NCI-H2196 treated with DMSO at 0.1 percent for 48 hours (cell line): ENCODE measurements around the gene BTBD9.

ENCODE experiments used
- DNase-seq: peaks from one replicate; lab custom pipeline; 2025; ENCODE audit not compliant: unreplicated experiment; lab: John Stamatoyannopoulos, UW

The BTBD9 gene

DNA sequence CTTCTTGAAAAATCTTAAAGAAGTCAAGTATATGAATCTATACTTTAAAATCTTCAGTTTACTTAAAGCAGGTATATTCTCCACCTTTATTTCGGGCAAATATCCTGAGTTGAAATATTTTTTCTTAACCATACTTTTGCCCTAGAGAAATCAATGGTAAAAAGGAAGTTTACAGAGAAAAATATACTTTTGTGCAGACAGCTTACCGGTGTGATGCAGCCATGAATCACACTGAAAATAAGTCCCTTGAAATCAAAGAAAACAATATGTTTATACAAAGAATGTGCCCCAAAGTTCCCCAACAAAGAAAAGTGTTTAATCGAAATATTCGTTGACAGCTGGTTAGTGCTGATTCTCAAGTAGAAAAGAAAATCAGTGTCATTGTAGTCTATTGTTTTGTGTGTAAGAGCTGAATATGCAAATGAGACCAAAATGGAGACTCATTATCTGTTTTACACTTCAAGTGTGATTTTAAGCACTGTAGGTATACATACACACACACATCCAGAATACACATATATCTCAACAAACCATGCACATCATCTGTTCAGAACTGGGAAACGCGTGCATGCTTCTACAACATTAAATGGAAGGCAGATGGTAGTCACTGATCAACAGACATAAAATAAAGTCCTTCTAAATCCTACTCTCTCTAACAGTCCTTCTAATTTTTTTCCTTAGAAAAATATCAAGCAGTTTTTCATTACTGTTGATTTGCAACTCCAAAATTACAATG lies 73.3 kb downstream of the BTBD9 start:
- no peak for DNase-seq

DNA sequence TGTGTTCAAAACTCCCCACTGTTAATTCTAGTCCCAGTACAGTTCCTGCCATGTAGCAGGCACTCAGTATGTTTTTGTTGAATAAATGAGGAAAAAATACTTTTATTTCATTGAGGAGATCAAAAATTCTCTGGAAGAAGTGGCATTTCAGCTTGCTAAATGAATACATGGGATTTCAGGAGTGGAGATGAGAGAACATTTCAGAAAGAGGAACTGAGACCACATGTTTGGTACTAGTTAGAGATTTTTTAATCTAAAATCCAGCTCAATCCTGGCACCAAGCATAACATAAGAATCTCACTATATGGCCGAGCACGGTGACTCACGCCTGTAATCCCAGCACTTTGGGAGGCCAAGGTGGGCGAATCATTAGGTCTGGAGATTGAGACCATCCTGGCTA lies 75.4 kb downstream of the BTBD9 start:
- no peak for DNase-seq

DNA sequence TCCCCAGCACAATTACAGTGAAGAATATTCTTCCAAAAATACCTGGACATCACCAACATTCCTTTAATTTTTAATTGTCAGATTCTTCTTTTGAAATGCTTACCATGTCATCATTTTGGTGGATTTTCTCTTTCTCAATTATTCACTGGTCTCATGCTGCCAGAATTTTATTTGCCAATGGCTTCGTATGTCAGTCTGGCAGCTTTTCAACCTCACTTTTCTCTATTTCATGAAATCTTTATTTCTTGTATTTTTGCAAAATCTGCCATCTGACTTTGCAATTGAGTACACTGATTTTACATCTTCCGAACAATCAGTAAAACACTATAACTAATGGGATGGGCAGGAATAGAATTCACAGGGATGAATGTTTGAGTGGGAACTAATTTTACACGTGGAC lies 84.1 kb downstream of the BTBD9 start:
- no peak for DNase-seq

DNA sequence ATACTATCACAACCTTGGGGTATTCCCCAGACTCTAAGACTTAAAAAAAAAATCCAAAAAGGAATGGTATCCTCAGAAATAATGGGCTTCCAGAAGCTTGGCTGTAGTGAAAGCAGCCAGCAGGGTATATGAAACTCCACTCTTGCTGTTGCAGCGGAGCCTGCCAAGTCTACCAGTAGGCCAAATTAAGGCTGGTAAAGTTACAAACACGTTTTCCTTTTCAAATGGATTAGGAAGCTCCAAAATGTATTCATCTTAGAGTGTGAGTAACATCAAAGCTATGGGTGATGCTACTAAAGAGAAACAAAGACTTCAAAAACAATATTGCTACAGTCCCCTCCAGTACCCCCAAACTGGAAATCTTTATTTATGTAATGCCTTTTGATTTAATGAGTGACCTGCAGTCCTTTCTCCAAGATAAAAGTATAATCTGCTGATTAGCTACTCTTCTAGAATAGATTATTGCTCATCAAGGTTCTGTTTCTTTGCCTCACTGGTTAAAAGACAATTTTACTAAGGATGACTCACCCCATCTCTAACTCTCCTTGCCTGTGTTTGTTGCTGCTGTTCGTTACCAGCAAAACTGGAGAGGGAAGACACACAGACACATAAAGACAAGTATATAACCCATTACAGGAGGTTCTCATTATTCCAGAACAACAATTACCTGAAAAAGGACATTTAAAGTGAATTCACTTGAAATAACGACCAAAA lies 84.9 kb downstream of the BTBD9 start:
- DNase-seq, result no peak

DNA sequence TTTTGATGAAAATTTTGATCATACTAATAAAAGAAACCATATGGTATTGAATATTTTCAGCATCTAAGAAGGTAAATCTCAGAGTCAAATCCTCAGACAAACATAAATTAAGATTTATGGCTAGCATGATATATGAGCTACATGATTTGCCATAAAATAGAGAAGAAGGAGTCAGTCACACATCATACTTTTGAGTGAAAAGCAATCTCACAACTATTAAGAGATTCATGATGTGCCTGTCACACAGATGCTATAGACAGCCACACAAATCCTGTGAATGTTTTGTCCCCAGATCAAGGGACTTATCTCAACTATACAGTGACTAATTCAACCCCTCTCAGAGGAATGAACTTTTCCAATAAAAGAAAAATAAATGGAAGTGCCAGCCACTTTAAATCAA lies 85.7 kb downstream of the BTBD9 start:
- DNase-seq, result no peak

DNA sequence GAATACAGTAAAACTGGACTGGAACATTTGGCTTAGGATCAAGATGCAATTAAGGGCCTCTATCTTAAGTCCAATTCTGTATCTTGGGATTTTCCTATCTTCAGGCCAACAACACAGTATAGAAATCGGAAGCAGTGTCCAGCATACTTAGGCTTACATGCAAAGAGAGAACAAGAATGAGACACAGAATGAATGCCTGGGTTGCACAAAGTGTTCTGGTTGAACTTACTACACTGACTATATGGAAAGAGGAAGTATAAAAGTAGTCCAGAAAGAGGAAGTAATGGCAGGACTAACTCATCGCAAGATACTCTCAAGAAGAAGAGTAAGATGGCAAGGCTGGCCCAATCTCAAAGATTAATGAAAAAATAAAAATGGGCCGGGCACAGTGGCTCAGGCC lies 87.6 kb downstream of the BTBD9 start:
- no peak for DNase-seq

DNA sequence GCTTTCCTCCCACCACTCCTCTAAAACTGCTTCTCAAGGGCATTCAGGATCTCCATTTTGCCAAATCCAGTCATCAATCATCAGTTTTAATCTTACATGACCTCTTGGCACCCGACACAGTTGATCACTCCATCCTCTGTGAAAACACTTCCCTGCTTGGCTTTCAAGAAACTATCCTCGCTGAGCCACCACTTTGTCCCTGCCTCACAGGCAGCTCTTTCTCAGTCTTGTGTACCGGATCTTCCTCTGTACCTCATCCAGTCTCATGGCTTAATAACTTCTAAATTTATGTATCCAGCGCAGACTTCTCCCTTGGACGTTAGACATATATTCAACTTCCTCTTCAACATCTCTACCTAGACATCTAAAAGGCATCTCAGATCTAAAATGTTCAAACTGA lies 89.9 kb downstream of the BTBD9 start:
- no peak for DNase-seq

DNA sequence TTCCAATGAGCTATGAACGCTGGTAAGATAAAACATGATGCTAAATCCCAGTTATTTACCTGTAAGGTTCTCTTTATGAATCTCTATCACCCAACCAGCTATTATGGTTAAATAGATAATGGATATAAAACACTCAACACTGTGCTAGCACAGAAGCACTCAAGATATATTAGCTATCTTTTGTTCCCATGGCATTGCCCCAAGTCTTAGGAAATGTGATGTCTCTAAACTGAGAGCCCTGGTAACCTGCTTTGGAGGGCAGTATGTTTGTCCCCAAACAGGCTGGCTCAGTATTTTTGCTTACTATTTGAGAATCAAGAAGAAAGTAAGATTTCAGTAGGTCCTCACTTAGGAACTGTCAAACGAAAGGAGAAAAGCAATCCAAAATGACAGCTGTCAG lies 90.5 kb downstream of the BTBD9 start:
- no peak for DNase-seq

DNA sequence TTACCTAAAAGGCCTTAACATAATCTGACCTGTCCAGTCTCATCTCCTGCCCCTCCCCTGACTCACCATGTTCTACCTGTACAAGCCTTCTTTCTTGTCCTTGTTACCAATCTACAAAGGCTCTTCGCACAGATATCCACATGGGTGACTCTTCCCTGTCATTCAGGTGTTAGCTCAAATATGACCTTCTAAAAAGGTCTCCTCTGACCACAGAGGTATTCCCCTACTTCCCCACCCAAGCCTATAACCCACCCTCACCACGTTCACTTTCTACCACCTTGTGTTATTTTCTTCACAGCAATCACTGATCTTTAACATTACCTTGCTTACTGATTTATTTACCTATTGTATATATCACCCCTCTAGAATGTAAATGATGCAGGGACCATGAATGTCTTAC lies 96.7 kb downstream of the BTBD9 start:
- no peak for DNase-seq

DNA sequence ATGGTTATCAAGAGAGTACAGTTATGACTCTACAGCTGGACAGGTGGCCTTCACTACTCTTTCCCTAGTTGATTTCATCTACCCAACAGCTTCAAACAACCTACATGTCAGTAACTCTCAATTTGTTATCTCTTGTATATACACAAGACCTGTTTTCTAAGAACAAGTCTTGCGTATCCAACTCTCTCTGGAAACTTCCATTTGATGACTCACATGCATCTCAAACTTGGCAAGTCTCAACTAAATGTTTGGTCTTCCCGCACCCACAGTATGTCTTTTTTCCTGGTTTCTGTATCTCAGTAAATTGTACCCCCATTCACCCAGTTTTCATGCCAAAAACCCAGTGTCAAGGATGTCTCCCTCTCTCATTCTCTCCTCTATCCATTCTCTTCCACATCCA lies 97.7 kb downstream of the BTBD9 start:
- no peak for DNase-seq

DNA sequence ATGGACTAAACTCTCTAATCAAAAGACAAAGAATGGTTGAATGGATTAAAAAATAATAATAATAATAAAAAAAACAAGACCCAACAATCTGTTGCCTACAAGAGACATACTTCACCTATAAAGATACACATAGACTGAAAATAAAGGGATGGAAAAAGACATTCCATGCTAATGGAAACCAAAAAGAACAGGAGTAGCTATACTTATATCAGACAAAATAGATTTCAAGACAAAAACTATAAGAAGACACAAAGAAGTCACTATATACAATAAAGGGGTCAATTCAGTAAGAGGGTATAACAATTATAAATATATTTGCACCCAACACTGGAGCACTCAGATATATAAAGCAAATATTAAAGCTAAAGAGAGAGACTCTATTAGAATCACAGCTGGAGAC lies 106.7 kb downstream of the BTBD9 start:
- no peak for DNase-seq

DNA sequence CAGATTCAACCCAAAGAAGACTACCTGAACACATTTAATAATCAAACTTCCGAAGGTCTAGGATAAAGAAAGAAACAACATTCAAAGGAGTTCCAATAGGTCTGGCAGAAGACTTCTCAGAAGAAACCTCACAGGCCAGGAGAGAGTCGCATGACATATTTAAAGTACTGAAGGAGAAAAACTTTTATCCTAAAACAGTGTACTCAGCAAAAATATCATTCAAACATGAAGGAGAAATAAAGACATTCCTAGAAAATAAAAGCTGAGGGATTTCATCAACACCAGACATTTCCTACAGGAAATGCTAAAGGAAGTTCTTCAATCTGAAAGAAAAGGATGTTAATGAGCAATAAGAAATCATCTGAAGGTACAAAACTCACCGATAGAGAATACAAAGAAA lies 108.6 kb downstream of the BTBD9 start:
- DNase-seq, result no peak

DNA sequence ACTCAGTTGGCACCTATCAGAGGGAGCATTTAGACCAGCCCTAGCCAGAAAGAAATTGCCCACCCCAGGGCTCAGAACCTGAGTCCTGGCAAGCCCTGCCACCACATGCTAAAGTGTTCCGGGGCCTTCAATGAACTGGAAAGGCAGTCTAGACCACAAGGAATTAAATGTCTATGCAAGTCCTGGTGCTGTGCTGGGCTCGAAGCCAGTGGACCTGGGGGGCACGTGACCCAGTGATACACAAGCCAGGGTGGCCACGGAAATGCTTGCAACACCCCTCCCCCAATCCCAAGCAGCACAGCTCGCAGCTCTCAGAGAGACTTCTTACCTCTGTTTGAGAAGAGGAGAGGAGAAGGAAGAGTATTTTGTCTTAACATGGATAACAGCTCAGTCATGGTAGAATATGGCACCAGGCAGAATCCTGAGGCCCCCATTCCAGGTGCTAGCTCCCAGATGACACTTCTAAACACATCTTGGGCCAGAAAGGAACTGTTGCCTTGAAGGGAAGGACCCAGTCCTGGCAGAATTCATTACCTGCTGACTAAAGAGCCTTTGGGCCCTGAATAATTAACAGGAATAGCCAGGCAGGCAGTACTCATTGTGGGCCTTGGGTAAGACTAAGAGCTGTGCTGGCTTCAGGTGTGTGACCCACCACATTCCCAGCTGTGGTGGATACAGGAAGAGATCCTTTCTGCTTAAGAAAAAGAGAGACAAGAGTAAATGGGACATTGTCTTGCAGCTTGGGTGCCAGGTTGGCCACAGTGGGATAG lies 111.3 kb downstream of the BTBD9 start:
- DNase-seq, result no peak

DNA sequence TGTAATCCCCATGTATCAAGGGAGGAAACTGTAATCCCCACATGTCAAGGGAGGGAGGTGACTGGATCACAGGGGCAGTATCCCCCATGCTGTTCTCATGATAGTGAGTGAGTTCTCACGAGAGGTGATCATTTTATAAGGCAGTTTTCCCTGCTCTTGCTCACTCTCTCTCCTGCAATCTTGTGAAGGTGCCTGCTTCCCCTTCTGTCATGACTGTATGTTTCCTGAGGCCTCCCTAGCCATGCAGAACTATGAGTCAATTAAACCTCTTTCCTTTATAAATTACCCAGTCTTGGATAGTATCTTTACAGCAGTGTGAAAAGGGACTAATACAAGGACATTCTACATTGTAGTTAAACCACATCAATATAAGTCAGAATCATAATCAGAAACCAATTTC lies 112.4 kb downstream of the BTBD9 start:
- DNase-seq, result no peak

DNA sequence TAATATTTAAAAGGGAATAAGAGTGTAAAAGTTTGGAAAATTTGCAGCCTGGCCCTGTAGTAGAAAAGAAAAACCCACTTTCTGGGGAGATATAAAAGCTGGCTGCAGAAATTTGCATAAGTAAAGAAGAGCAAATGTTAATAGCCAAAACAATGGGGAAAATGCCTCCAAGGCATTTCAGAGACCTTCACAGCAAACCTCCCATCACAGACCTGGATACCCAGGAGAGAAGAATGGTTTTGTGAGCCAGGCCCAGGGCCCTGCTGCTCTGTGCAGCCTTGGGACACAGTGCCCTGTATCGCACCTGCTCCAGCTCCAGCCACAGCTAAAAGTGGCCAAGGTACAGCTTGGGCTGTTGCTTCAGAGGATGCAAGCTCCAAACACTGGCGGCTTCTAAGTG lies 113.8 kb downstream of the BTBD9 start:
- DNase-seq, result no peak

DNA sequence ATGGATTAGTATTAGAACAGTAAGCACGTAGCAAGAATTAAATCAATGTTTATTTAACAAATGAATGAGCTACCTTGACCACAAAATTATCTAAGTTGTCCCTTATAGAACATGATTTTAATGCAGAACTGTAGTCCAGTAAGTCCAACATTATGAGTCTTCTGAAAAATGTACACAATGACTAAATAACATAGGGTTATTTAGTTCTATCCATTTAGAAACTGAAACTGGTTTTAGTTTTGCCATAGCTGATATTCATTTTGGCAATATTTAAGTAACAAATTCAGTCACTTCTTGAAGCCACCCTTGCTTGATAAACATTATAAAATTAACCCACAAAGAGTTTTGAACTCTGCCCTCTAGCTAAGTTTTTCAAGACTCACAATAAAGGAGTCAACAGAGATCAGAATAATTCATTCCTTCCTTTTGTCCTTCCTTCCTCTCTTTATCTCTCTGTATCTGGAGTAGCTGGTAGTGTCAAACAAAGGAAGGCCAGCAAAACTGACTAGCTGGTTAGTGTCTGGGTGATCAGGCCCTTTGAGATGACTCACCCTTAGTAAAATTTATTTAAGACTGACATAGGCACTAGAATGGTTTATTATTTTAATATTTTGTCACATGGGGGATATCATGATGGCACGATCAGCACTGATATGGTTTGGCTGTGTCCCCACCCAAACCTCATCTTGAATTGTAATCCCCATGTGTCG lies 115.1 kb downstream of the BTBD9 start:
- no peak for DNase-seq

DNA sequence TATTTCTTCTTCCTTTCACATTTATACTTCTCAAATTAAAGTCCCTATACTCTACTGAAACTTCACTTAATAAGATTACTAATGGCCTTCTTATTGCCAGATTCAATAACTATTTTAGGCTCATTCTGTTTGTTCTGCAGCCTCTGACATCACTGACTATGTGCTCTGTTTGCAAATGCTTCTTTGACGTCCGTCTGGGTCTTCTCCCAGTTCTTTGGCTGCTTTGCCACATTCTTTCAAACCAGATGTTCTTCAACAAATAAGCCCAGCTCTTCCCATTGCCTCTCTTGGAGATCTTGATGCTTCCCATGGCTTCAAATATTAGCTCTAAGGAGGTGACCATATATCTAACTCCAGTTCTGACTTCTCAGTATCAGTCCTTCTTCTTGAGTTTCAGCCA lies 117.4 kb downstream of the BTBD9 start:
- no peak for DNase-seq

DNA sequence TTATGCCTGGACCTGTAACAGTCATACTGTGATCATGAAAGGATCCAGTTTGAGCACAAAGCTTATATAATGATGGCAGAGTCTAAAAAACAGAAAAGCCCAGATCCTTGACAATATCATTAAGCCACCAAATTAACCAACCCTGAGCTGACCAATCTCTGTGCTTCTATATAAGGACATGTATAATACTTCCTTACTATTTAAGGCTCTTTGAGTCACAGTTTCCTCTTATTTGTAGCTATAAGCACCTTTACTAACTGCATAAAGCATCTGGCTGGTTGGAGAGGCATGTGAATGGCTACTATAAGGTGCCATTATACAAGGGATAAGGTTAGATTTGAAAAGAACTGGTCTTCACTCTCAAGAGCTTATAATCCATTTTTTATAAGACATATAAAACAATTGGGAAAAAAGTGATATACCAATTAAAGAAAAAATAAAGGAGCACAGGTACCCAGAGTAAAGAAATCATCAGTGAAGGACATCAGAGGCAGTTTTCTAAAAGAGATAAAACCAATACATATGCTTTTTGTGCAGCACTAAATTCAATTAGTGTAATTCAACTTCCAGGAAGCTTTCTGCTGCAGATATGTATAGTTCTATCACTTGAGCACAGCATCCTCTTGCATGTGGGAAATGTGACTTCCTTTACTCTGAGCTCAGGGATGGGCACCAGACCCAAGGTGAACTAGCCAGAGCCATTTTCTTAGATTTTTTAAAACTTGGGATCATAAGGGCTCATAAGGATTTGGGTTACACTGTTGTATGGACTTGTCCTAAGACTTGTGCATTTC lies 121.0 kb downstream of the BTBD9 start:
- no peak for DNase-seq

DNA sequence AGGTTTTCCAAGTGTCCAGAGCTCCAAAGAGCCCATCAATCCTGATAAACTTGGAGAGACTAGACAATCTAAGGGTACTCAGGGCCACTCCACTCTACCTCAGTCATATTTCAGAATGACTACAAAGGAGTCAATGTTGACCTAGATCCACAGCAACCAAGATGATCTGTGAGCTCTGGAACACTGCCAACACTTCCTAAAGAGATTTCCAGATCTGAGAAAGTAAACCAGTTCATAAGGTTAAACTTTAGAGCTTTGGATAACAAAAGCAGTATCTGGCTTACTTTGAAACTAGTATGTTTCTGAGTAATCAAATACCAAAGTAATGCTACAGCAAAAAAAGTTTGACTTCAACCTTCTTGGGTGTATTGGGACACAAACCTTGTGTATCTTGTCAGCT lies 122.7 kb downstream of the BTBD9 start:
- DNase-seq, result no peak

DNA sequence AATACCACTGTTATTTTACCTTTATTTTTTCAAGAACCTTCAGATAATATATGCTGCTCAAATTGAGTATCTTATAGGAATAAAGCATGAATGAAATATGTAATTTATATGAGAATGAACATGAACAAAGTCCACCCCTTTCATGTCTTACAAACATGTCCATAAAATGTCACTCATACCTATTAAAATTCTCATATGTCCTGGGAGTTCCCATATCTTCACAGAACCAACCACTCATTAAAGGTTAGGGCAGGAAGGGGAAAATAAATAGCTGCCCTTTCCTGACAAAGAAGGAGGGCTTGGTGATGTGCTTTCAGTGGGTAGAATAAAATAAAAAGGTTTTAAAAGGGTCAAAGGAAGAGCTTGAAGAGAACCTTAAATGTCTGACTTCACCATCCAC lies 125.3 kb downstream of the BTBD9 start:
- DNase-seq, result no peak

DNA sequence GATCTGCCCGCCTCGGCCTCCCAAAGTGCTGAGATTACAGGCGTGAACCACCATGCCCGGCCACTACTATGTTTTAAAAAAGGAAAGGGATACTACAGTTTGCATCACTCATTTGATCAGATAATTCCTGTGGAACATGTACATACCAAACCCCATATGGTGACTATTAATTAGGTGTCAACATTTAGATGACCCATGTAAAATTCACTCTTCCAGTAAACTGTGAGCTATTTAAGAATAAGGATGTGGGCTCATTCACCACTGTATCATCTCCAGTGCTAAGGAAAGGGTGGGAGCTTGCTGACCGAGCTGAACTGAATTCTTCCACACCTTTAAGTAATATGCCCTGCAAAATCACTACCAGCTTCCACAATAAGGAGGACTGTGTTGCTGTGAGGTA lies 127.5 kb downstream of the BTBD9 start:
- DNase-seq, result no peak
